ENCODE results near the gene DCBLD2. TPM values are rescaled to one million over a fixed set of nuclear protein-coding genes. Genes with fewer than 3 reads are reported as not detected.
"Not testable (repeated sequence)": the region's sequence is repeated elsewhere in the genome, so short reads cannot be mapped to it uniquely, and the experiment has no call there.

Gene DCBLD2
- total RNA-seq, 1 donor from 2014 or later = 145 TPM

DNA sequence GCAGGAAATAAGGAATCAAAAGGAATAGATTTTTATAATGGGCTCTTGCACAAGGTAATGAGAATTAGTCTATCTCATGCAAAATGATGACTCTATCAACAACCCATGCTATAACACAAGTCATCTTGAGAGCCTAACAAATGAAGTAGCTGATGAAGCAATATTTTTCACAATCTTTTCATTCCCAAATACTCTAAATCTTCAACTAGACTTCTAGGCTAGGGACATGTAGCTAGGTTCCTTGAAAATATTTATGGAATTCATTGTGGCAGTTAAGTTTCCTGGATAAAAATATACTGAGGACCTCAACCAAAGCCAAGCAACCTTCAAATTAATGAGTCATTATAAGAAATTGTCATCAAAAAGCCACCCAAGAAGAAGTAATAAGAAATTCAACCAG lies 55.4 kb downstream of the DCBLD2 start:
- peaks cover 19% of the 10 kb centered on the region for H3K36me3 ChIP-seq
- no peak overlapping the region for H3K27ac Mint-ChIP-seq
- no peak overlapping the region for H3K27ac ChIP-seq
- H3K4me3 Mint-ChIP-seq = no peak overlapping the region
- H3K27me3 Mint-ChIP-seq (ENCODE audit: insufficient read depth, low read depth) = no peaks in the 10 kb centered on the region
- no peaks in the 10 kb centered on the region for H3F3A ChIP-seq (ENCODE audit: low read depth)
- H3K4me3 ChIP-seq = no peak overlapping the region
- H3K4me1 Mint-ChIP-seq = no peaks in the 10 kb centered on the region
- no peak for DNase-seq (ENCODE audit: low spot score)
- peaks cover 41% of the 10 kb centered on the region for H3K36me3 Mint-ChIP-seq
- H3K9me3 Mint-ChIP-seq = peaks cover 3% of the 10 kb centered on the region
- peaks cover 20% of the 10 kb centered on the region for H3K79me2 ChIP-seq (ENCODE audit: low read depth)
- TF ChIP-seq, protein P1, sequence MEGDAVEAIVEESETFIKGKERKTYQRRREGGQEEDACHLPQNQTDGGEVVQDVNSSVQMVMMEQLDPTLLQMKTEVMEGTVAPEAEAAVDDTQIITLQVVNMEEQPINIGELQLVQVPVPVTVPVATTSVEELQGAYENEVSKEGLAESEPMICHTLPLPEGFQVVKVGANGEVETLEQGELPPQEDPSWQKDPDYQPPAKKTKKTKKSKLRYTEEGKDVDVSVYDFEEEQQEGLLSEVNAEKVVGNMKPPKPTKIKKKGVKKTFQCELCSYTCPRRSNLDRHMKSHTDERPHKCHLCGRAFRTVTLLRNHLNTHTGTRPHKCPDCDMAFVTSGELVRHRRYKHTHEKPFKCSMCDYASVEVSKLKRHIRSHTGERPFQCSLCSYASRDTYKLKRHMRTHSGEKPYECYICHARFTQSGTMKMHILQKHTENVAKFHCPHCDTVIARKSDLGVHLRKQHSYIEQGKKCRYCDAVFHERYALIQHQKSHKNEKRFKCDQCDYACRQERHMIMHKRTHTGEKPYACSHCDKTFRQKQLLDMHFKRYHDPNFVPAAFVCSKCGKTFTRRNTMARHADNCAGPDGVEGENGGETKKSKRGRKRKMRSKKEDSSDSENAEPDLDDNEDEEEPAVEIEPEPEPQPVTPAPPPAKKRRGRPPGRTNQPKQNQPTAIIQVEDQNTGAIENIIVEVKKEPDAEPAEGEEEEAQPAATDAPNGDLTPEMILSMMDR (IDR thresholded peaks at IDR 0.05) = no peak
- TF ChIP-seq EZH2 (IDR thresholded peaks at IDR 0.05) (no peak), EZH2phosphoT487 (IDR thresholded peaks at IDR 0.05) (no peak)
- no peaks in the 10 kb centered on the region for H3K9me3 ChIP-seq (ENCODE audit: low read depth)
- H3K27me3 ChIP-seq = no peaks in the 10 kb centered on the region
- no peak overlapping the region for H2AFZ ChIP-seq (replicated peaks)
- H3K9ac ChIP-seq = no peak overlapping the region
- H3K4me1 ChIP-seq = no peaks in the 10 kb centered on the region
- H3K4me2 ChIP-seq = no peak overlapping the region
- no peaks in the 10 kb centered on the region for H4K20me1 ChIP-seq (ENCODE audit: low read depth)

DNA sequence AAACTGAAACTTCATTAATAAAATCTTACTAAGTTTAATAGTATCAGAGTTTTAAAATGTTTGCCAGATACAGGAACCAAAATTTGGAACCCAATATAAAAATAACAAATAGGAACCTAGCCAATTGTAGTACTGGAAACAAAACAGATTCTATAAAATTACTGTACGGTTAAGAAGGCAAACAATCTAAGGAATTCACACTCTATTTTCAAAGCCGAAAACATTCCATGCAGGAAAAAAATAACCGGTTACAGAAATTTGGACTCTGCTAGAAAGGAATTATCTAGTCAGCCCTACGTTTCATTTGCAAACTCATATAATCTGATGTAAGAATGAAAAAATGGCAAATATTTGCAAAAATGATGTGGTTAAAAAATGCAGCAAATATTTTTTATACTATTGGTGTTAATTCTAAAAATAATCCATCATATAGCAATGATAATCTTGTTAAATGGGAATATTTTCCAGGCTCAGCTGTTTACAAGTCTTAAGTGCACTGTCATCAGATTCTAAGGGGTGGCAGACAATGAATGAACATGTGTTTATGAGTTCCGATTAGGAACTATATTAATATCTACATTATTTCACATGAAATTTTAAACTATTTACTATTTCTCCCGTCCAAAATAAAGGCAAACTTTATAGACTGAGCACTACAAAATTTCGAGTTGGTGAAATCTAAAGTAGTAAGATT lies 58.1 kb downstream of the DCBLD2 start:
- no peaks in the 10 kb centered on the region for H3F3A ChIP-seq (ENCODE audit: low read depth)
- Mint-ChIP-seq H3K27ac (no peak overlapping the region), H3K36me3 (peaks cover 48% of the 10 kb centered on the region), H3K27me3 (ENCODE audit: insufficient read depth, low read depth) (no peaks in the 10 kb centered on the region), H3K9me3 (peaks cover 14% of the 10 kb centered on the region), H3K4me3 (no peak overlapping the region), H3K4me1 (no peaks in the 10 kb centered on the region)
- no peaks in the 10 kb centered on the region for H3K4me1 ChIP-seq
- TF ChIP-seq EZH2phosphoT487 (IDR thresholded peaks at IDR 0.05) (no peak), EZH2 (IDR thresholded peaks at IDR 0.05) (no peak)
- TF ChIP-seq, protein P1 (IDR thresholded peaks at IDR 0.05) = no peak
- H3K36me3 ChIP-seq = peaks cover 16% of the 10 kb centered on the region
- H4K20me1 ChIP-seq (ENCODE audit: low read depth) = no peaks in the 10 kb centered on the region
- no peak overlapping the region for H3K4me2 ChIP-seq
- no peaks in the 10 kb centered on the region for H3K27me3 ChIP-seq
- no peaks in the 10 kb centered on the region for H3K79me2 ChIP-seq (ENCODE audit: low read depth)
- H3K4me3 ChIP-seq = no peak overlapping the region
- DNase-seq (ENCODE audit: low spot score) = no peak
- H2AFZ ChIP-seq (replicated peaks) = no peak overlapping the region
- H3K9me3 ChIP-seq (ENCODE audit: low read depth) = no peaks in the 10 kb centered on the region
- H3K27ac ChIP-seq = no peak overlapping the region
- no peak overlapping the region for H3K9ac ChIP-seq

DNA sequence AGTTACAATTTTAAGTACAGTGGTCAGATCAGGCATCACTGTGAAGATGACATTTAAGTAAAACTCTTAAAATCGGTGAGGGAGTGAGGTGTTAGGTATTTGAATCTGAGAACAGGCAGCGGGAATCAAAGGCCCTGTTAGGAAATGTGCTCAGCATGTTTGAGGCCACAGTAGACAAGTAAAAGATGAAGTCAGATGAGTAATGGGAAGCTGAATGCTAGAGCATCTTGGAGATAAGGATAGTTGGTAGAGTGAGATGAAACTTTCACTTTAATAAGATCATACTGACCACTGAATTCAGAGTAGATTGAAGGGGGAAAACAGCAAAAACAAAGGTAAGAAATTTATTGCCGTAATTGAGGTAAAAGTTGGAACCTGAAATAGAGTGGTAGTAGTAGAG lies 61.6 kb downstream of the DCBLD2 start:
- Histone ChIP-seq H3K4me2 (no peak overlapping the region), H3K4me3 (no peak overlapping the region), H3F3A (ENCODE audit: low read depth) (no peaks in the 10 kb centered on the region), H4K20me1 (ENCODE audit: low read depth) (no peaks in the 10 kb centered on the region), H2AFZ (replicated peaks) (no peak overlapping the region), H3K27ac (no peak overlapping the region), H3K79me2 (ENCODE audit: low read depth) (no peaks in the 10 kb centered on the region), H3K36me3 (peaks cover 11% of the 10 kb centered on the region), H3K9ac (no peak overlapping the region), H3K9me3 (ENCODE audit: low read depth) (no peaks in the 10 kb centered on the region), H3K27me3 (no peaks in the 10 kb centered on the region), H3K4me1 (no peaks in the 10 kb centered on the region)
- H3K27ac Mint-ChIP-seq = no peak overlapping the region
- H3K27me3 Mint-ChIP-seq (ENCODE audit: insufficient read depth, low read depth) = no peaks in the 10 kb centered on the region
- H3K4me1 Mint-ChIP-seq = no peaks in the 10 kb centered on the region
- no peak overlapping the region for H3K4me3 Mint-ChIP-seq
- peaks cover 28% of the 10 kb centered on the region for H3K36me3 Mint-ChIP-seq
- peaks cover 15% of the 10 kb centered on the region for H3K9me3 Mint-ChIP-seq
- TF ChIP-seq EZH2phosphoT487 (IDR thresholded peaks at IDR 0.05) (no peak), EZH2 (IDR thresholded peaks at IDR 0.05) (no peak)
- TF ChIP-seq, protein P1 (IDR thresholded peaks at IDR 0.05) = no peak
- DNase-seq (ENCODE audit: low spot score) = no peak

DNA sequence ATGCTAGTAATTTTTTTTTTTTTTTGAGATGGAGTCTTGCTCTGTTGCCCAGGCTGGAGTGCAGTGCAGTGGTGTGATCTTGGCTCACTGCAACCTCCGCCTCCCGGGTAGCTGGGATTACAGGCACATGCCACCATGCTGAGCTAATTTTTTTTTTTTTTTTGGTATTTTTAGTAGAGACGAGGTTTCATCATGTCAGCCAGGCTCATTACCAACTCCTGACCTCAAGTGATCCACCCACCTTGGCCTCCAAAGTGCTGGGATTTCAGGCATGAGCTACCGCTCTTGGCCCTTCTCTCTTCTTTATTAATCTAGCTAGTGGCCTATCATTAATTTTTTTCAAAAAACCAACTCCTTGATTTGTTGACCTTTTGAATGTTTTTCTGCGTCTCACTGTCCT lies 70.4 kb downstream of the DCBLD2 start:
- H3K27ac ChIP-seq; H3K4me1 Mint-ChIP-seq; H3K36me3 ChIP-seq; H3K4me3 Mint-ChIP-seq; H3K27me3 ChIP-seq; H2AFZ ChIP-seq (replicated peaks); H3K9ac ChIP-seq; DNase-seq (ENCODE audit: low spot score); H3K4me3 ChIP-seq; H4K20me1 ChIP-seq (ENCODE audit: low read depth); H3K4me2 ChIP-seq; H3K27me3 Mint-ChIP-seq (ENCODE audit: insufficient read depth, low read depth); H3K4me1 ChIP-seq; H3K79me2 ChIP-seq (ENCODE audit: low read depth); H3F3A ChIP-seq (ENCODE audit: low read depth); H3K27ac Mint-ChIP-seq: not testable (repeated sequence)
- peaks cover 21% of the 10 kb centered on the region for H3K9me3 ChIP-seq (ENCODE audit: low read depth)
- H3K36me3 Mint-ChIP-seq = peaks cover 30% of the 10 kb centered on the region
- H3K9me3 Mint-ChIP-seq = peaks cover 35% of the 10 kb centered on the region
